WTC11 (cell line): Measurements from ENCODE around the gene CGRRF1. TPM values are rescaled to one million over a fixed set of nuclear protein-coding genes. Genes with fewer than 3 reads are reported as not detected.

Experiments
- ATAC-seq: fragments of 200-7000 bp; cut with Tn5 transposase; 2 replicates; pipeline ENCODE4 v1.10.0; 2021; ENCODE audit warnings: mild to moderate bottlenecking, moderate library complexity
- CTCF ChIA-PET: fragments of 300-600 bp; sonication (Branson Sonifier 250); formaldehyde crosslinking; loops from one replicate; lab custom pipeline; 2021; ENCODE audit warnings: antibody characterized with exemption; lab: Charles Lee
- POLR2A ChIA-PET: fragments of 350-600 bp; sonication (Branson Sonifier 250); formaldehyde crosslinking; loops from one replicate; lab custom pipeline; 2021; ENCODE audit warnings: antibody characterized with exemption; lab: Charles Lee
- DNase-seq: peaks from one replicate; pipeline ENCODE4 v3.0.0; 2021; ENCODE audit warnings: low spot score
- H3K27ac Mint-ChIP-seq: 2 replicates; pipeline ENCODE4 v1.8.0; 2021; ENCODE audit warnings: mixed read lengths
- H3K27me3 Mint-ChIP-seq: 2 replicates; pipeline ENCODE4 v1.8.0; 2021; ENCODE audit warnings: low read depth, mild to moderate bottlenecking, moderate library complexity, mixed read lengths
- H3K36me3 Mint-ChIP-seq: 2 replicates; pipeline ENCODE4 v1.8.0; 2021; ENCODE audit warnings: mixed read lengths
- H3K4me1 Mint-ChIP-seq: 2 replicates; pipeline ENCODE4 v1.8.0; 2022; ENCODE audit warnings: mixed read lengths
- H3K4me3 Mint-ChIP-seq: 2 replicates; pipeline ENCODE4 v1.8.0; 2021; ENCODE audit warnings: mild to moderate bottlenecking, moderate library complexity, mixed read lengths
- H3K9me3 Mint-ChIP-seq: 2 replicates; pipeline ENCODE4 v1.8.0; 2021; ENCODE audit warnings: mixed read lengths
- ARID4B ChIP-seq: sonication (generic); formaldehyde crosslinking; IDR thresholded peaks from 2 replicates; pipeline ENCODE4 v1.8.0; 2023; ENCODE audit warnings: missing genetic modification reagents, mild to moderate bottlenecking, borderline replicate concordance
- CBFB ChIP-seq: sonication (generic); formaldehyde crosslinking; IDR thresholded peaks from 2 replicates; pipeline ENCODE4 v1.8.1; 2022; ENCODE audit warnings: mild to moderate bottlenecking, low read depth, missing genetic modification reagents
- CREB1 ChIP-seq: sonication (generic); formaldehyde crosslinking; IDR thresholded peaks from 2 replicates; pipeline ENCODE4 v1.8.0; 2023; ENCODE audit warnings: mild to moderate bottlenecking, missing genetic modification reagents
- E2F4 ChIP-seq: sonication (generic); formaldehyde crosslinking; IDR thresholded peaks from 2 replicates; pipeline ENCODE4 v1.8.1; 2022; ENCODE audit warnings: low read depth, mild to moderate bottlenecking, moderate library complexity, missing genetic modification reagents, borderline replicate concordance
- ELF4 ChIP-seq: sonication (generic); formaldehyde crosslinking; IDR thresholded peaks from 2 replicates; pipeline ENCODE4 v1.8.1; 2022; ENCODE audit warnings: low read depth, mild to moderate bottlenecking, moderate library complexity, missing genetic modification reagents
- EMX1 ChIP-seq: fragments of 250-450 bp; sonication (Bioruptor Pico); IDR thresholded peaks from 2 replicates; pipeline ENCODE4 v1.8.0; 2021; ENCODE audit warnings: mild to moderate bottlenecking
- ESRRA ChIP-seq: sonication (generic); formaldehyde crosslinking; IDR thresholded peaks from 2 replicates; pipeline ENCODE4 v1.8.1; 2022; ENCODE audit warnings: mild to moderate bottlenecking, missing genetic modification reagents, borderline replicate concordance
- ETV6 ChIP-seq: sonication (generic); formaldehyde crosslinking; IDR thresholded peaks from 2 replicates; pipeline ENCODE4 v1.8.1; 2022; ENCODE audit warnings: mild to moderate bottlenecking, missing genetic modification reagents
- FOXP4 ChIP-seq: sonication (generic); formaldehyde crosslinking; IDR thresholded peaks from 2 replicates; pipeline ENCODE4 v1.8.0; 2022; ENCODE audit warnings: mild to moderate bottlenecking, missing genetic modification reagents
- GRHL2 ChIP-seq: fragments of 250-450 bp; sonication (Bioruptor Pico); IDR thresholded peaks from 2 replicates; pipeline ENCODE4 v1.8.0; 2022; ENCODE audit warnings: mild to moderate bottlenecking, moderate library complexity; ENCODE audit not compliant: insufficient replicate concordance, severe bottlenecking
- IRF2 ChIP-seq: sonication (generic); formaldehyde crosslinking; IDR thresholded peaks from 2 replicates; pipeline ENCODE4 v1.8.0; 2022; ENCODE audit warnings: low read depth, missing genetic modification reagents, borderline replicate concordance
- JUN ChIP-seq: sonication (generic); formaldehyde crosslinking; IDR thresholded peaks from 2 replicates; pipeline ENCODE4 v1.8.0; 2023; ENCODE audit warnings: mild to moderate bottlenecking, missing genetic modification reagents
- MLX ChIP-seq: sonication (generic); formaldehyde crosslinking; IDR thresholded peaks from 2 replicates; pipeline ENCODE4 v1.8.1; 2023; ENCODE audit warnings: mild to moderate bottlenecking, missing genetic modification reagents, moderate library complexity
- MXD4 ChIP-seq: fragments of 250-450 bp; sonication (Bioruptor Pico); IDR thresholded peaks from 2 replicates; pipeline ENCODE4 v1.8.0; 2021; ENCODE audit warnings: mild to moderate bottlenecking, moderate library complexity, borderline replicate concordance
- NFYB ChIP-seq: sonication (generic); formaldehyde crosslinking; conservative IDR thresholded peaks from 2 replicates; pipeline ENCODE4 v1.8.0; 2022; ENCODE audit warnings: low read depth, missing genetic modification reagents
- PRRX2 ChIP-seq: fragments of 250-450 bp; sonication (Bioruptor Pico); IDR thresholded peaks from 2 replicates; pipeline ENCODE4 v1.8.0; 2021; ENCODE audit warnings: mild to moderate bottlenecking
- SOX15 ChIP-seq: fragments of 250-450 bp; sonication (Bioruptor Pico); IDR thresholded peaks from 2 replicates; pipeline ENCODE4 v1.9.0; 2021; ENCODE audit warnings: mild to moderate bottlenecking
- STAT6 ChIP-seq: sonication (generic); formaldehyde crosslinking; conservative IDR thresholded peaks from 2 replicates; pipeline ENCODE4 v1.8.1; 2023; ENCODE audit warnings: mild to moderate bottlenecking, low read depth, missing genetic modification reagents, moderate library complexity
- TCF7 ChIP-seq: sonication (generic); formaldehyde crosslinking; IDR thresholded peaks from 2 replicates; pipeline ENCODE4 v1.8.0; 2022; ENCODE audit warnings: mild to moderate bottlenecking, low read depth, missing genetic modification reagents, moderate library complexity
- ZMAT4 ChIP-seq: fragments of 250-450 bp; sonication (Bioruptor Pico); IDR thresholded peaks from 2 replicates; pipeline ENCODE4 v1.9.0; 2021; ENCODE audit warnings: mild to moderate bottlenecking
- ZNF121 ChIP-seq: sonication (generic); formaldehyde crosslinking; IDR thresholded peaks from 2 replicates; pipeline ENCODE4 v1.8.0; 2023; ENCODE audit warnings: missing genetic modification reagents
- ZNF396 ChIP-seq: fragments of 250-450 bp; sonication (Bioruptor Pico); IDR thresholded peaks from 2 replicates; pipeline ENCODE4 v1.8.0; 2021; ENCODE audit warnings: mild to moderate bottlenecking, moderate library complexity, borderline replicate concordance
- ZNF423 ChIP-seq: fragments of 250-450 bp; sonication (Bioruptor Pico); IDR thresholded peaks from 2 replicates; pipeline ENCODE4 v2.1.2; 2022; ENCODE audit warnings: mild to moderate bottlenecking, moderate library complexity
- ZNF671 ChIP-seq: fragments of 250-450 bp; sonication (Bioruptor Pico); IDR thresholded peaks from 2 replicates; pipeline ENCODE4 v1.8.0; 2021; ENCODE audit warnings: mild to moderate bottlenecking
- total RNA-seq: library from RNA; stranded (reverse); gene quantifications from 3 replicates; pipeline ENCODE4 v1.2.3, GENCODE V29; 2021

Gene CGRRF1
- total RNA-seq, 1 experiment from 2014 or later = 15.1 TPM

- TF ChIP-seq NFYB (CRISPR knock-in tag) = no peak
- no peak for TF ChIP-seq CBFB (CRISPR knock-in tag)
- TF ChIP-seq ZNF396 (CRISPR knock-in tag) = no peak
- no peak for TF ChIP-seq STAT6 (CRISPR knock-in tag)
- TF ChIP-seq E2F4 (CRISPR knock-in tag) = no peak
- no peak for TF ChIP-seq PRRX2 (CRISPR knock-in tag)
- TF ChIP-seq SOX15 = no peak
- no peak for TF ChIP-seq ARID4B
- TF ChIP-seq IRF2 (CRISPR knock-in tag) = no peak
Measured at GRCh38 chr14:54554401-54554800, 44.7 kb downstream of the CGRRF1 start (continued).

- H3K4me3 Mint-ChIP-seq = no peak overlapping the region
- CTCF ChIA-PET = no interaction called here
- ATAC-seq (no peak), DNase-seq (no peak)
- H3K27me3 Mint-ChIP-seq = no peaks in the 10 kb centered on the region
- peaks cover 11% of the 10 kb centered on the region for H3K4me1 Mint-ChIP-seq
- no peak for TF ChIP-seq ZNF396 (CRISPR knock-in tag)
- TF ChIP-seq ELF4 = no peak
- TF ChIP-seq ZNF121 (CRISPR knock-in tag) = no peak
- no peak for TF ChIP-seq ZMAT4 (CRISPR knock-in tag)
- no peak for TF ChIP-seq TCF7
- TF ChIP-seq MXD4 (CRISPR knock-in tag) = no peak
- TF ChIP-seq EMX1 = no peak
- TF ChIP-seq ZNF671 = no peak
- no peak for TF ChIP-seq JUN (CRISPR knock-in tag)
- no peak for TF ChIP-seq ETV6 (CRISPR knock-in tag)
- TF ChIP-seq FOXP4 (CRISPR knock-in tag) = no peak
- no peak for TF ChIP-seq CREB1
- no peak for TF ChIP-seq MLX (CRISPR knock-in tag)
- TF ChIP-seq GRHL2 (CRISPR knock-in tag) = no peak
- TF ChIP-seq ZNF423 (CRISPR knock-in tag) = no peak
- no peak for TF ChIP-seq ESRRA (CRISPR knock-in tag)
- H3K9me3 Mint-ChIP-seq = no peaks in the 10 kb centered on the region
- POLR2A ChIA-PET = no interaction called here
- H3K36me3 Mint-ChIP-seq = no peaks in the 10 kb centered on the region
- H3K27ac Mint-ChIP-seq = no peak overlapping the region
Measured at GRCh38 chr14:54555651-54556050, 45.9 kb downstream of the CGRRF1 start.
